ENCODE data around the gene S100A14.

Gene S100A14

DNA sequence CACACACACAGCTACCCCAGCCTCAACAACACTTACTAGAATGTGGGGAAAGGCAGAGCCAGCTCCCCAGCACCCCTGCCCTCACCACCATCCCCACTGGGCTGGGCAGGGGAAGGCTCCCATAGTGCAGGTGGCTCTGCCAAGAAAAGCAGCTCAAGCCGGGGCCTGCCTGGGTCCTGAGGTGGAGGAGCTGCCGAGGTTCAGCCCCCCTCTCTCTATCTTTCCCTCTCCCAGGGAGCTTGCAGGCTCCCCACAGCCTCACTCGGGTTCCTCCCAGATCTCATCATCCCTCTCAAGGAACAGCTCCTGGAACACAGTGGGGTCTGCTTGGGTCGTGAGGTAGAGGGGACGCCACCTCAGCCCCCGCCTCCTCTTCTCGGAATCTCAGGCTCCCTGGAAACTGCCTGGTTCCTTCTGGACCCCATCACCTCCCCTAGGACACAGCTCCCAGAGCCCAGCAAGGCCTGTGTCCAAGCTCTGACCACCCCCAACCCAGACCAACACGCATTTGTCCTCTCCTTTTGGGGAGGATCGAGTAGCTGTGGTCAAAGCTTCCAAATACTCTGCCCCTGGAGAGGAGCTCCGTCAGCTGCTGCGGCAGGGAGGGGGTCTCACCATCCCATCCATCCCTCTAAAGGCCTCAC lies 3.9 kb downstream of the S100A14 start:
- H4K91ac ChIP-seq (ENCODE audit: low read depth, low read length) = peak overlapping the region; percentile 67
- no peak for DNase-seq
- H3K23ac ChIP-seq (ENCODE audit: low read length) = no peak overlapping the region
- peak overlapping the region; percentile 53 for H3K14ac ChIP-seq (ENCODE audit: low read length)
- H3K36me3 ChIP-seq (ENCODE audit: control insufficient read depth in 1 of 2, insufficient read depth in 2 of 2, low read length in 2 of 2) = no peaks in the 10 kb centered on the region
- no peak overlapping the region for H3K9ac ChIP-seq (ENCODE audit: low read length)
- no peaks in the 10 kb centered on the region for H3K9me3 ChIP-seq (ENCODE audit: insufficient read depth, low read depth, low read length)
- H3K4me3 ChIP-seq (ENCODE audit: low read depth, low read length) = no peak overlapping the region
- peak overlapping the region; percentile 62 for H3K18ac ChIP-seq (ENCODE audit: low read length)
- peak overlapping the region; percentile 25 for H2BK120ac ChIP-seq (ENCODE audit: insufficient read depth, low read length, poor library complexity)
- H2AFZ ChIP-seq (ENCODE audit: insufficient read depth, low read length, poor library complexity) = no peak overlapping the region
- H2BK12ac ChIP-seq (ENCODE audit: low read length) = peak overlapping the region; percentile 72
- no CpG with 5 or more reads among the region's 11 CpGs for WGBS (ENCODE audit: extremely low coverage, insufficient coverage, insufficient read length)
- no peak overlapping the region for H2BK5ac ChIP-seq (ENCODE audit: low read depth, low read length, poor library complexity)
- no peak overlapping the region for H3K27ac ChIP-seq (ENCODE audit: low read depth, low read length)
- H3K79me1 ChIP-seq (ENCODE audit: low read length) = peaks cover 39% of the 10 kb centered on the region
- H4K12ac ChIP-seq (ENCODE audit: low read depth, low read length) = no peak overlapping the region
- H3K4me1 ChIP-seq (ENCODE audit: control insufficient read depth in 1 of 2, insufficient read depth in 2 of 2, low read length in 2 of 2) = peaks cover 57 to 65% of the 10 kb centered on the region in 2 experiments
- no peak overlapping the region for H4K8ac ChIP-seq (ENCODE audit: low read depth, low read length)
- H3K4ac ChIP-seq (ENCODE audit: low read depth, low read length) = peak overlapping the region; percentile 9
- no peak overlapping the region for H3K4me2 ChIP-seq (ENCODE audit: low read length)
- peak overlapping the region; percentile 89 for H2AK5ac ChIP-seq (ENCODE audit: low read length)
- H3K27me3 ChIP-seq (ENCODE audit: insufficient read depth, low read length) = no peaks in the 10 kb centered on the region
- H3K79me2 ChIP-seq (ENCODE audit: control insufficient read depth, insufficient read depth, low read length, poor library complexity) = peaks cover 3% of the 10 kb centered on the region

- Histone ChIP-seq H3K23ac (ENCODE audit: low read length) (no peak overlapping the region), H2AK5ac (ENCODE audit: low read length) (no peak overlapping the region), H3K36me3 (ENCODE audit: control insufficient read depth in 1 of 2, insufficient read depth in 2 of 2, low read length in 2 of 2) (no peaks in the 10 kb centered on the region), H4K8ac (ENCODE audit: low read depth, low read length) (no peak overlapping the region), H3K4me3 (ENCODE audit: low read depth, low read length) (no peak overlapping the region), H3K4me2 (ENCODE audit: low read length) (no peak overlapping the region), H3K9me3 (ENCODE audit: insufficient read depth, low read depth, low read length) (no peaks in the 10 kb centered on the region), H3K27me3 (ENCODE audit: insufficient read depth, low read length) (no peaks in the 10 kb centered on the region), H3K4ac (ENCODE audit: low read depth, low read length) (no peak overlapping the region), H3K9ac (ENCODE audit: low read length) (no peak overlapping the region), H3K27ac (ENCODE audit: low read depth, low read length) (no peak overlapping the region), H2AFZ (ENCODE audit: insufficient read depth, low read length, poor library complexity) (no peak overlapping the region), H3K79me2 (ENCODE audit: control insufficient read depth, insufficient read depth, low read length, poor library complexity) (peaks cover 3% of the 10 kb centered on the region), H3K14ac (ENCODE audit: low read length) (no peak overlapping the region), H2BK12ac (ENCODE audit: low read length) (no peak overlapping the region), H3K4me1 (ENCODE audit: control insufficient read depth in 1 of 2, insufficient read depth in 2 of 2, low read length in 2 of 2) (peaks cover 55 to 58% of the 10 kb centered on the region in 2 experiments), H3K18ac (ENCODE audit: low read length) (no peak overlapping the region), H2BK5ac (ENCODE audit: low read depth, low read length, poor library complexity) (no peak overlapping the region), H3K79me1 (ENCODE audit: low read length) (peaks cover 36% of the 10 kb centered on the region), H2BK120ac (ENCODE audit: insufficient read depth, low read length, poor library complexity) (no peak overlapping the region), H4K91ac (ENCODE audit: low read depth, low read length) (peak overlapping the region; percentile 67), H4K12ac (ENCODE audit: low read depth, low read length) (no peak overlapping the region)
- no peak for DNase-seq
- no CpG with 5 or more reads among the region's 1 CpG for WGBS (ENCODE audit: extremely low coverage, insufficient coverage, insufficient read length)
Measured at GRCh38 chr1:153611356-153611755, 4.8 kb downstream of the S100A14 start.

GRCh38 chr1:153610811-153611301 lies 5.3 kb downstream of the S100A14 start:
- Histone ChIP-seq H4K12ac (ENCODE audit: low read depth, low read length) (no peak overlapping the region), H3K79me2 (ENCODE audit: control insufficient read depth, insufficient read depth, low read length, poor library complexity) (peaks cover 3% of the 10 kb centered on the region), H3K14ac (ENCODE audit: low read length) (no peak overlapping the region), H3K9ac (ENCODE audit: low read length) (no peak overlapping the region), H2BK5ac (ENCODE audit: low read depth, low read length, poor library complexity) (no peak overlapping the region), H2AFZ (ENCODE audit: insufficient read depth, low read length, poor library complexity) (no peak overlapping the region), H4K91ac (ENCODE audit: low read depth, low read length) (peak overlapping the region; percentile 27), H3K27ac (ENCODE audit: low read depth, low read length) (no peak overlapping the region), H2BK12ac (ENCODE audit: low read length) (peak overlapping the region; percentile 52), H3K79me1 (ENCODE audit: low read length) (peaks cover 34% of the 10 kb centered on the region), H3K23ac (ENCODE audit: low read length) (no peak overlapping the region), H3K36me3 (ENCODE audit: control insufficient read depth in 1 of 2, insufficient read depth in 2 of 2, low read length in 2 of 2) (no peaks in the 10 kb centered on the region), H3K27me3 (ENCODE audit: insufficient read depth, low read length) (no peaks in the 10 kb centered on the region), H3K4ac (ENCODE audit: low read depth, low read length) (no peak overlapping the region), H3K4me3 (ENCODE audit: low read depth, low read length) (no peak overlapping the region), H3K4me2 (ENCODE audit: low read length) (no peak overlapping the region), H3K18ac (ENCODE audit: low read length) (peak overlapping the region; percentile 12), H3K4me1 (ENCODE audit: control insufficient read depth in 1 of 2, insufficient read depth in 2 of 2, low read length in 2 of 2) (peaks cover 50 to 53% of the 10 kb centered on the region in 2 experiments), H2BK120ac (ENCODE audit: insufficient read depth, low read length, poor library complexity) (peak overlapping the region; percentile 26), H2AK5ac (ENCODE audit: low read length) (no peak overlapping the region), H3K9me3 (ENCODE audit: insufficient read depth, low read depth, low read length) (no peaks in the 10 kb centered on the region), H4K8ac (ENCODE audit: low read depth, low read length) (no peak overlapping the region)
- no CpG with 5 or more reads among the region's 7 CpGs for WGBS (ENCODE audit: extremely low coverage, insufficient coverage, insufficient read length)
- DNase-seq = no peak

- H3K18ac ChIP-seq (ENCODE audit: low read length) = no peak overlapping the region
- no peak overlapping the region for H2BK120ac ChIP-seq (ENCODE audit: insufficient read depth, low read length, poor library complexity)
- no peak overlapping the region for H3K23ac ChIP-seq (ENCODE audit: low read length)
- H2BK5ac ChIP-seq (ENCODE audit: low read depth, low read length, poor library complexity) = peak overlapping the region; percentile 38
- H3K27me3 ChIP-seq (ENCODE audit: insufficient read depth, low read length) = no peaks in the 10 kb centered on the region
- DNase-seq = peak; percentile 46 to 48
- H3K4ac ChIP-seq (ENCODE audit: low read depth, low read length) = no peak overlapping the region
- H3K27ac ChIP-seq (ENCODE audit: low read depth, low read length) = peak overlapping the region; percentile 65
- H3K14ac ChIP-seq (ENCODE audit: low read length) = no peak overlapping the region
- H3K9me3 ChIP-seq (ENCODE audit: insufficient read depth, low read depth, low read length) = no peaks in the 10 kb centered on the region
- H4K12ac ChIP-seq (ENCODE audit: low read depth, low read length) = no peak overlapping the region
- no peak overlapping the region for H3K9ac ChIP-seq (ENCODE audit: low read length)
- WGBS (ENCODE audit: extremely low coverage, insufficient coverage, insufficient read length) = no CpG with 5 or more reads among the region's 4 CpGs
- no peak overlapping the region for H4K8ac ChIP-seq (ENCODE audit: low read depth, low read length)
- H3K4me2 ChIP-seq (ENCODE audit: low read length) = no peak overlapping the region
- no peak overlapping the region for H3K4me3 ChIP-seq (ENCODE audit: low read depth, low read length)
- H4K91ac ChIP-seq (ENCODE audit: low read depth, low read length) = peak overlapping the region; percentile 17
- H3K79me1 ChIP-seq (ENCODE audit: low read length) = peaks cover 34% of the 10 kb centered on the region
- H2AK5ac ChIP-seq (ENCODE audit: low read length) = no peak overlapping the region
- peaks cover 3% of the 10 kb centered on the region for H3K79me2 ChIP-seq (ENCODE audit: control insufficient read depth, insufficient read depth, low read length, poor library complexity)
- peak overlapping the region; percentile 67 for H2BK12ac ChIP-seq (ENCODE audit: low read length)
- H3K4me1 ChIP-seq (ENCODE audit: control insufficient read depth in 1 of 2, insufficient read depth in 2 of 2, low read length in 2 of 2) = peaks cover 49 to 53% of the 10 kb centered on the region in 2 experiments
- H3K36me3 ChIP-seq (ENCODE audit: control insufficient read depth in 1 of 2, insufficient read depth in 2 of 2, low read length in 2 of 2) = no peaks in the 10 kb centered on the region
- no peak overlapping the region for H2AFZ ChIP-seq (ENCODE audit: insufficient read depth, low read length, poor library complexity)
Measured at GRCh38 chr1:153610334-153610733, 5.8 kb downstream of the S100A14 start.
